Measurements from ENCODE around the gene MNX1. TPM values are rescaled to one million over a fixed set of nuclear protein-coding genes. Genes with fewer than 3 reads are reported as not detected.
A peak's percentile ranks its signal among the peaks of the same experiment; 100 is the strongest.

Gene MNX1
- total RNA-seq (2014; rRNA removed; shearing (Covaris generic)): 0.37 and 1.2 TPM in 2 replicates

- peak within 1 kb of the TSS; percentile 54 for H3K4me3 ChIP-seq (ENCODE audit: insufficient read depth, low read depth, low read length)
- DNase-seq: peak; percentile 99
- peaks cover 96% of the 10 kb centered on the region for H3K27me3 ChIP-seq (ENCODE audit: control insufficient read depth, insufficient read depth, low read length)
- no peaks in the 10 kb centered on the region for H3K36me3 ChIP-seq (replicated peaks; ENCODE audit: control insufficient read depth, insufficient read depth, low read length)
Observed at GRCh38 chr7:157010588-157011332, at the start of gene MNX1. Gene MNX1 (minus strand): TSS chr7:157010663. CDS start chr7:157010350, 313 bp downstream.

DNA sequence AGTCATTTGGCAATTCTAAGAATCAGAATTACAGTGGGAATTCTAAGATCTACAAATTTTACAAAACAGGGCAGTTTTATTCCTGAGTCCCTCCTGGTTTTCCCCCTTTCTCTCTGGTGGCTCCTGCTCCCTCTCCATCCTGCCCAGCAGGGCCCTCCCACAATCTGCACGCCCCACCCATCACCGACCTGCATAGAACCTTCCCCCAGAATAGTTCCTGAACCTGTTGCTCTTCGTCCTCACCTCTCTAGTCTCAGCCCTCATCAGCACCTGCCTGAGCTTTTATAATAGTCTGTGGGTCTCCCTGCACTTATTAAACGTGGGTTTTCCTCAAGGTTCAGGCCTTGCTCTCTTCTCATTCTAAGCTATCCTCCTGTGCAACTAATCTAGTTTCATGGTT is 49.1 kb upstream of the MNX1 start:
- DNase-seq: no peak
- Histone ChIP-seq H3K36me3 (replicated peaks; ENCODE audit: control insufficient read depth, insufficient read depth, low read length) (no peaks in the 10 kb centered on the region), H3K27me3 (ENCODE audit: control insufficient read depth, insufficient read depth, low read length) (no peaks in the 10 kb centered on the region), H3K4me3 (ENCODE audit: insufficient read depth, low read depth, low read length) (no peak overlapping the region)

DNA sequence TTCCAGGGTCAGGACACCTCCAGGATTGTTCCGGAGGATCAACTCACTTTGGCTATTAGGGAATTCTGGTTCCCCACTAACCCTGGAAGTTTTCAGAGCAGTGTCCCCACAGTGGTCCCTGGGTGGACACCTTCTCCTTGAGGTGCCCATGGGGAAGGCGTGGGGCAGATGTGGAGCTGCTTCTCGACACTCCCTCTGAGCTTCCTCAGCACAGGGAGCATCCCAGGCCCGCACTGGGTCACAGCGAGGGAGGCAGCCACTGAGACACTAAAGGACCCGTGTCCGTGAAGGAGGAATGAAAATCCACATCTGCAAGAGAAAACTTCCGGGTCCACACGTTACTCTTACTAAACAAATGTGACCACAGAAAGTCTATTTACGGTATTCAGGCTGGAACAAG is 48.2 kb upstream of the MNX1 start:
- Histone ChIP-seq H3K27me3 (ENCODE audit: control insufficient read depth, insufficient read depth, low read length) (no peaks in the 10 kb centered on the region), H3K4me3 (ENCODE audit: insufficient read depth, low read depth, low read length) (no peak overlapping the region), H3K36me3 (replicated peaks; ENCODE audit: control insufficient read depth, insufficient read depth, low read length) (no peaks in the 10 kb centered on the region)
- DNase-seq: no peak

DNA sequence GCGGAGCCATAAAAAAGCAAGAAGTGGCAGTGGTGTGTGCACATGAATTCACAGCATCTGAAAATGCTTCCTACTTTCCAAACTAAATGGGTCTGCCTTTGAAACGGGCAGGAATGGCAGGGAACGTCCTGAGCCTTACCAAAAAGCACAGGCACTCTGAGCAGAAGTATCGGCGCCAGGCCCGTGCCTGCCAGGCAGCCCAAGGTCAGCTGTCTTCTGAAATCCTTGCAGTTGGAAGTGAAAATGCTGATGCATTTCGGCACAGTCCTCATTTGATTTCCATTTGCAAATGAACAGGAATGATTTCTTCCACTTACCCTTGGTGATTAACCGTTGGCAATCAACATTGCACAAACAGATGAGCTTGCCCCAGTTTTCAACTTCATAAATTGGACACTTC is 47.6 kb upstream of the MNX1 start:
- no peak for DNase-seq
- Histone ChIP-seq H3K36me3 (replicated peaks; ENCODE audit: control insufficient read depth, insufficient read depth, low read length) (no peaks in the 10 kb centered on the region), H3K4me3 (ENCODE audit: insufficient read depth, low read depth, low read length) (no peak overlapping the region), H3K27me3 (ENCODE audit: control insufficient read depth, insufficient read depth, low read length) (no peaks in the 10 kb centered on the region)

GRCh38 chr7:157056957-157057902 is 46.8 kb upstream of the MNX1 start:
- H3K27me3 ChIP-seq (ENCODE audit: control insufficient read depth, insufficient read depth, low read length): no peaks in the 10 kb centered on the region
- DNase-seq: no peak
- H3K4me3 ChIP-seq (ENCODE audit: insufficient read depth, low read depth, low read length): no peak overlapping the region
- H3K36me3 ChIP-seq (replicated peaks; ENCODE audit: control insufficient read depth, insufficient read depth, low read length): no peaks in the 10 kb centered on the region

- H3K27me3 ChIP-seq (ENCODE audit: control insufficient read depth, insufficient read depth, low read length): no peaks in the 10 kb centered on the region
- no peaks in the 10 kb centered on the region for H3K36me3 ChIP-seq (replicated peaks; ENCODE audit: control insufficient read depth, insufficient read depth, low read length)
- H3K4me3 ChIP-seq (ENCODE audit: insufficient read depth, low read depth, low read length): no peak overlapping the region
- DNase-seq: peak; percentile 57
Observed at GRCh38 chr7:157056246-157056645, 45.8 kb upstream of the MNX1 start.

- Histone ChIP-seq H3K27me3 (ENCODE audit: control insufficient read depth, insufficient read depth, low read length) (no peaks in the 10 kb centered on the region), H3K4me3 (ENCODE audit: insufficient read depth, low read depth, low read length) (no peak overlapping the region), H3K36me3 (replicated peaks; ENCODE audit: control insufficient read depth, insufficient read depth, low read length) (no peaks in the 10 kb centered on the region)
- no peak for DNase-seq
Observed at GRCh38 chr7:157054927-157055326, 44.5 kb upstream of the MNX1 start.

DNA sequence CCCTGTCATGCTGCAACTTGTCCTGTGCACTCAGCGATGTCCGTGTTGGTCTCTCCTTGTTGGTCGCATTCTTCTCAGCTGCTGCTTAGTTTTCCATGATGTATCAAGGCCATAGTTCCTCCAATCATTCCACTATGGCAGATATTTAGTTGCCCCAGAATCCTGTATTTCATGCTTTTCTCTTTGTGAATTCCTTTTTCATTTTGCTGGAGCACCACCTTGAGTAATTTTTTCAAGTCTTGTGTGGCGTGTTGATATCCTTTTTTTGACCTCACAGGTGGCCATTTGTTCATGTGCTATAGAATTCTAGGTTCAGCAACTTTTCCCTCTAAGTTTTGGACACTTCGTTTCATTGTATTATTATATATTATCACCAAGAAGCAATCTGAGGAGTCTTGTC is 42.7 kb upstream of the MNX1 start:
- H3K27me3 ChIP-seq (ENCODE audit: control insufficient read depth, insufficient read depth, low read length): no peaks in the 10 kb centered on the region
- H3K36me3 ChIP-seq (replicated peaks; ENCODE audit: control insufficient read depth, insufficient read depth, low read length): no peaks in the 10 kb centered on the region
- DNase-seq: no peak
- no peak overlapping the region for H3K4me3 ChIP-seq (ENCODE audit: insufficient read depth, low read depth, low read length)

- H3K36me3 ChIP-seq (replicated peaks; ENCODE audit: control insufficient read depth, insufficient read depth, low read length): no peaks in the 10 kb centered on the region
- no peak overlapping the region for H3K4me3 ChIP-seq (ENCODE audit: insufficient read depth, low read depth, low read length)
- H3K27me3 ChIP-seq (ENCODE audit: control insufficient read depth, insufficient read depth, low read length): no peaks in the 10 kb centered on the region
- DNase-seq: no peak
Observed at GRCh38 chr7:157047148-157047547, 36.7 kb upstream of the MNX1 start.

DNA sequence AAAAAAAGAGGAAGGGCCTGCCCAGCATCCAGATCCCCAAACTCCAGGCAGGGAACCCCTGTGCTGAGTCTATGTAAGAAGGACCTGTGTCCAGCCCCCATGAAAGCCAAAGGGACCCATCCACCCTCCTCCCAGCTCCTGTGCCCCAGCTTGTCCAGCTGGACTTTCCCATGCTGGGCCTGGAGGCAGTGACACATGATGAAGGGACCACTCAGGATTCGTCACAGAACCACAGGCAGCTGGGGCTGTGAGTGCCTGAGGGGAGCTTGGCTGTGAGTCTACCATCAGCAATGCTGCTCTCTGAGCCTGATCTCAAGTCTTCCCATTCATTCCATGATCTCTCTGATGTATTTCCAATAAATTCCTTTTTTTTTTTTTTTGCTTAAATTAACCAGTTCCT is 36.2 kb upstream of the MNX1 start:
- Histone ChIP-seq H3K4me3 (ENCODE audit: insufficient read depth, low read depth, low read length) (no peak overlapping the region), H3K27me3 (ENCODE audit: control insufficient read depth, insufficient read depth, low read length) (no peaks in the 10 kb centered on the region), H3K36me3 (replicated peaks; ENCODE audit: control insufficient read depth, insufficient read depth, low read length) (no peaks in the 10 kb centered on the region)
- no peak for DNase-seq

- H3K36me3 ChIP-seq (replicated peaks; ENCODE audit: control insufficient read depth, insufficient read depth, low read length): no peaks in the 10 kb centered on the region
- H3K27me3 ChIP-seq (ENCODE audit: control insufficient read depth, insufficient read depth, low read length): no peaks in the 10 kb centered on the region
- DNase-seq: no peak
- H3K4me3 ChIP-seq (ENCODE audit: insufficient read depth, low read depth, low read length): no peak overlapping the region
Observed at GRCh38 chr7:157044943-157045660, 34.6 kb upstream of the MNX1 start.

DNA sequence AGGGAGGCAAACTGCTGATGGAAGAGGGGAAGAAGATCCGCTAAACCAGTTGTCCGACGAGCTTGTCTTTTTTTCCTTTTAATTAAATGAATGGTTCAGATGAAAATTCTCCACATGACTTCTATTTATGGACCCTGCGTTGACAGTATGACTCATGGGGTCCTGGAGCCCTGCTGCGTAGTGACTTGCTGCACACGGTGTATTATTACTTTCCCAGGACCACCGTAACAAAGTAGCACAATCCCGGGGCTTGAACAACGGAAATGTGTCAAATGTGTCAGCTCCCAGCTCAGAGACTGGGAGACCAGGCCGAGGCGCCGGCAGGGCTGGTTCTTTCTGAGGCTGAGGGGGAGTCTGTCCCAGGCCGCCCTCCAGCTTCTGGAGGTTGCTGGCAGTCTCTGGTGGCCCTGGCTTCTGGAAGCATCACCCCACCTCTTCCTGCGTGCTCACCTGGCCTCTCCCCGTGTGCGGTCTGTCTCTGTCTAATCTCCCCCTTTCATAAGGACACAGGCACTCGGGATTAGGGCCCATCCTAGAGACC is 33.8 kb upstream of the MNX1 start:
- no peak for DNase-seq
- no peak overlapping the region for H3K4me3 ChIP-seq (ENCODE audit: insufficient read depth, low read depth, low read length)
- no peaks in the 10 kb centered on the region for H3K27me3 ChIP-seq (ENCODE audit: control insufficient read depth, insufficient read depth, low read length)
- H3K36me3 ChIP-seq (replicated peaks; ENCODE audit: control insufficient read depth, insufficient read depth, low read length): no peaks in the 10 kb centered on the region

GRCh38 chr7:157043745-157044144 is 33.3 kb upstream of the MNX1 start:
- H3K27me3 ChIP-seq (ENCODE audit: control insufficient read depth, insufficient read depth, low read length): no peaks in the 10 kb centered on the region
- H3K36me3 ChIP-seq (replicated peaks; ENCODE audit: control insufficient read depth, insufficient read depth, low read length): no peaks in the 10 kb centered on the region
- H3K4me3 ChIP-seq (ENCODE audit: insufficient read depth, low read depth, low read length): no peak overlapping the region
- no peak for DNase-seq

DNA sequence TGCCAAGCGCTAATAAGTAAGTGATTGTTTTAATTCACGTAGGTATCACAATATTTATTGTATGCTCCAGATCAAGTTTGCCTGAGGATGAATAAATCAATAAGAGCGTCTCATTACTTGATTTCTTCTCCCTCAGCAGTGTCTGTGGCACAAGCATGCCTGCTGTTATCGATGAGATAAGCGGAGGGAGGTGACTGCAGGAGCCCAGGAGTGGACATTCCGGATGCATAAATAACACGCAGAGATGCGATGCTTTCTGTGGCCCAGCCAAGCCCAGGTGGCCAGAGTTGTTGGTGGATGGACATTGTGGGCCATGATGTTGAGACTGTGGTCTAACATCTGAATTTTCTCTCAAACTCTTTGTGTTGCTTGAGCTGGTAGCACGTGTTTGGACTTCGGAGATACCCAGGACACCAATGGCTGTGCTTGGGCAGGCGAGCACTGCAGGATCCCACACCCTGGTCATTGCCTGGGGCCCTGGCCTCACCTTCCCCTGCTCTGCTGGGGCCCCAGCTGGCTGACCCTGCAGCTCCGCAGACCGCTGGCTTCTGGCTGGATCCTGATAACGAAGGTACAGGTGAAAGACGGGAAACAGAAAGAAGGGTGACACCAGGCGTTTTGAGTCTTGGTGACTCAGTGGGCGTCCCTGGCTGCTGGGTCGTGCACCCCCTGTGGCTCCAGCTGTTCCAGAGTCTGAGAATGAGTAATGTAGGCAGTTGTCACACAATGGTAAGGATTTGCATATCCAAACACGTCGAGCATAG is 31.2 kb upstream of the MNX1 start:
- no peak overlapping the region for H3K4me3 ChIP-seq (ENCODE audit: insufficient read depth, low read depth, low read length)
- DNase-seq: no peak
- no peaks in the 10 kb centered on the region for H3K27me3 ChIP-seq (ENCODE audit: control insufficient read depth, insufficient read depth, low read length)
- H3K36me3 ChIP-seq (replicated peaks; ENCODE audit: control insufficient read depth, insufficient read depth, low read length): no peaks in the 10 kb centered on the region

All from H7 (cell line).